Smooth muscle cell (in vitro differentiated cells): ENCODE measurements around the gene ASPHD1. TPM values are rescaled to one million over a fixed set of nuclear protein-coding genes. Genes with fewer than 3 reads are reported as not detected.
A peak's percentile ranks its signal among the peaks of the same experiment; 100 is the strongest.

Experiments used
- DNase-seq: peaks from one replicate; lab custom pipeline; 2025; ENCODE audit not compliant: unreplicated experiment; lab: John Stamatoyannopoulos, UW
- H2AFZ ChIP-seq: fragments of 200-600 bp; sonication (generic); 2 replicates; pipeline ENCODE4 v1.6.0; 2016; ENCODE audit warnings: antibody characterized with exemption, low read depth, mild to moderate bottlenecking
- H3F3A ChIP-seq: fragments of 200-600 bp; sonication (generic); 2 replicates; pipeline ENCODE4 v1.6.0; 2017; ENCODE audit warnings: antibody characterized with exemption, low read depth
- H3K27ac ChIP-seq: fragments of 200-600 bp; sonication (generic); 2 replicates; pipeline ENCODE4 v1.5.1; 2016; ENCODE audit warnings: low read depth, mild to moderate bottlenecking
- H3K27me3 ChIP-seq: fragments of 200-600 bp; sonication (generic); 2 replicates; pipeline ENCODE4 v1.6.1; 2016; ENCODE audit warnings: low read depth, mild to moderate bottlenecking
- H3K36me3 ChIP-seq: fragments of 200-600 bp; sonication (generic); 2 replicates; pipeline ENCODE4 v1.5.1; 2016; ENCODE audit warnings: low read depth
- H3K4me1 ChIP-seq: fragments of 200-600 bp; sonication (generic); 2 replicates; pipeline ENCODE4 v1.5.1; 2016; ENCODE audit warnings: low read depth
- H3K4me2 ChIP-seq: fragments of 200-600 bp; sonication (generic); 2 replicates; pipeline ENCODE4 v1.6.0; 2016; ENCODE audit warnings: mild to moderate bottlenecking
- H3K4me3 ChIP-seq: fragments of 200-600 bp; sonication (generic); 2 replicates; pipeline ENCODE4 v1.5.1; 2016; ENCODE audit warnings: mild to moderate bottlenecking
- H3K79me2 ChIP-seq: fragments of 200-600 bp; sonication (generic); 2 replicates; pipeline ENCODE4 v1.6.0; 2016; ENCODE audit warnings: low read depth, mild to moderate bottlenecking
- H3K9ac ChIP-seq: fragments of 200-600 bp; sonication (generic); 2 replicates; pipeline ENCODE4 v1.6.0; 2016; ENCODE audit warnings: low read depth
- H3K9me3 ChIP-seq: fragments of 200-600 bp; sonication (generic); replicated peaks from 2 replicates; pipeline ENCODE4 v1.5.1; 2016; ENCODE audit warnings: low read depth
- H4K20me1 ChIP-seq: fragments of 200-600 bp; sonication (generic); 2 replicates; pipeline ENCODE4 v1.6.0; 2016; ENCODE audit warnings: low read depth
- CTCF ChIP-seq: fragments of 200-600 bp; sonication (generic); IDR thresholded peaks from 2 replicates; pipeline ENCODE4 v1.5.1; 2017; ENCODE audit warnings: borderline replicate concordance, mild to moderate bottlenecking, antibody characterized with exemption; ENCODE audit not compliant: insufficient read depth, poor library complexity, severe bottlenecking
- WGBS: methylation state at CpG from one replicate; pipeline ENCODE4 v1.1.7; 2016; ENCODE audit warnings: low lambda C conversion rate; 5-methylcytosine and 5-hydroxymethylcytosine counted together
- polyA plus RNA-seq: library from polyadenylated mRNA; unstranded; fragments of >200 nt; fragmentation: Nextera tagmentation; extraction: Ambion mirVana; gene quantifications from 2 replicates; pipeline ENCODE4 v1.2.1, GENCODE V29; 2016
- total RNA-seq: library from RNA; depleted of rRNA; stranded (reverse); fragments of >200 nt; gene quantifications from 2 replicates; pipeline ENCODE4 v1.2.3, GENCODE V29; 2014

Gene ASPHD1
- total and polyA plus RNA-seq, 2 experiments from 2014 or later, result 4.1 to 28.8 TPM

- H2AFZ ChIP-seq, result no peak overlapping the region
- DNase-seq, result no peak
- H3K4me2 ChIP-seq, result no peak overlapping the region
- no peak for TF ChIP-seq CTCF
- H3K4me3 ChIP-seq, result no peak overlapping the region
- peaks cover 3% of the 10 kb centered on the region for H3K79me2 ChIP-seq
- no peaks in the 10 kb centered on the region for H3F3A ChIP-seq
- H4K20me1 ChIP-seq, result no peaks in the 10 kb centered on the region
- H3K36me3 ChIP-seq, result no peaks in the 10 kb centered on the region
- H3K27me3 ChIP-seq, result no peaks in the 10 kb centered on the region
- no peak overlapping the region for H3K27ac ChIP-seq
- no peaks in the 10 kb centered on the region for H3K4me1 ChIP-seq
- 81% methylated on average over 10 of the region's 15 CpGs for WGBS
- H3K9me3 ChIP-seq, result no peaks in the 10 kb centered on the region
- H3K9ac ChIP-seq, result no peak overlapping the region
These were observed 3.4 kb upstream of the ASPHD1 start for GRCh38 chr16:29896841-29897240.

GRCh38 chr16:29897333-29897732, 3.0 kb upstream of the ASPHD1 start:
- no peaks in the 10 kb centered on the region for H3K27me3 ChIP-seq
- TF ChIP-seq CTCF, result no peak
- WGBS, result 76% methylated on average over 4 of the region's 4 CpGs
- DNase-seq, result no peak
- peaks cover 8% of the 10 kb centered on the region for H3K79me2 ChIP-seq
- no peak overlapping the region for H3K27ac ChIP-seq
- H3K4me1 ChIP-seq, result no peaks in the 10 kb centered on the region
- no peaks in the 10 kb centered on the region for H3K36me3 ChIP-seq
- H3K9ac ChIP-seq, result no peak overlapping the region
- no peak overlapping the region for H3K4me3 ChIP-seq
- no peak overlapping the region for H3K4me2 ChIP-seq
- peaks cover 3% of the 10 kb centered on the region for H4K20me1 ChIP-seq
- H3F3A ChIP-seq, result no peaks in the 10 kb centered on the region
- no peaks in the 10 kb centered on the region for H3K9me3 ChIP-seq
- no peak overlapping the region for H2AFZ ChIP-seq

GRCh38 chr16:29898135-29898803, 2.0 kb upstream of the ASPHD1 start:
- Histone ChIP-seq H3K9me3 (no peaks in the 10 kb centered on the region), H3K27me3 (no peaks in the 10 kb centered on the region), H3K4me3 (peak overlapping the region; percentile 85), H3K27ac (no peak overlapping the region), H3K4me1 (no peaks in the 10 kb centered on the region), H3K36me3 (no peaks in the 10 kb centered on the region), H3K9ac (peak overlapping the region; percentile 68), H4K20me1 (peaks cover 3% of the 10 kb centered on the region), H3K79me2 (peaks cover 16% of the 10 kb centered on the region), H3F3A (no peaks in the 10 kb centered on the region), H3K4me2 (peak overlapping the region; percentile 99), H2AFZ (no peak overlapping the region)
- DNase-seq, result no peak
- WGBS, result 25% methylated on average over 9 of the region's 9 CpGs
- no peak for TF ChIP-seq CTCF

GRCh38 chr16:29898804-29899515, 1.3 kb upstream of the ASPHD1 start:
- peak; percentile 85 for DNase-seq
- 2% methylated on average over 21 of the region's 25 CpGs for WGBS

More at GRCh38 chr16:29898804-29899515, 1.3 kb upstream of the ASPHD1 start:
- Histone ChIP-seq H3K4me3 (peak overlapping the region; percentile 85), H2AFZ (no peak overlapping the region), H3K9me3 (no peaks in the 10 kb centered on the region), H3K9ac (peak overlapping the region; percentile 68), H4K20me1 (peaks cover 3% of the 10 kb centered on the region), H3K4me1 (no peaks in the 10 kb centered on the region), H3K4me2 (peak overlapping the region; percentile 99), H3K36me3 (no peaks in the 10 kb centered on the region), H3K27me3 (no peaks in the 10 kb centered on the region), H3K27ac (peak overlapping the region; percentile 75), H3K79me2 (peaks cover 21% of the 10 kb centered on the region), H3F3A (no peaks in the 10 kb centered on the region)
- TF ChIP-seq CTCF, result no peak
